Neural cell (in vitro differentiated cells): Measurements from ENCODE around the gene SYT13. TPM values are rescaled to one million over a fixed set of nuclear protein-coding genes. Genes with fewer than 3 reads are reported as not detected.

Experiments used
- H2AFZ ChIP-seq: fragments of 200-600, 300-800 bp; sonication (generic), shearing (Covaris generic); 2 replicates; pipeline ENCODE4 v1.6.0; 2014; ENCODE audit warnings: low read depth, mild to moderate bottlenecking, antibody characterized with exemption, low read length, moderate library complexity
- H3F3A ChIP-seq: fragments of 200-600 bp; shearing (Covaris generic); 2 replicates; pipeline ENCODE4 v1.6.1; 2016; ENCODE audit warnings: mild to moderate bottlenecking, moderate library complexity, mixed read lengths, antibody characterized with exemption, low read length; ENCODE audit not compliant: insufficient read depth, poor library complexity, severe bottlenecking
- H3K27ac ChIP-seq: fragments of 200-600, 300-800 bp; sonication (generic), shearing (Covaris generic); 2 replicates; pipeline ENCODE4 v1.5.1; 2014; ENCODE audit warnings: mild to moderate bottlenecking, low read length, moderate library complexity
- H3K27me3 ChIP-seq: fragments of 300-800, 200-600 bp; sonication (generic), shearing (Covaris generic); 2 replicates; pipeline ENCODE4 v1.6.0; 2014; ENCODE audit warnings: mild to moderate bottlenecking, low read depth, low read length, moderate library complexity; ENCODE audit not compliant: insufficient read depth
- H3K36me3 ChIP-seq: fragments of 300-800, 200-600 bp; sonication (generic), shearing (Covaris generic); 2 replicates; pipeline ENCODE4 v1.5.1; 2014; ENCODE audit warnings: mild to moderate bottlenecking, antibody characterized with exemption, low read length, moderate library complexity; ENCODE audit not compliant: insufficient read depth
- H3K4me2 ChIP-seq: fragments of 300-800, 200-600 bp; sonication (generic), shearing (Covaris generic); 2 replicates; pipeline ENCODE4 v1.6.0; 2014; ENCODE audit warnings: mild to moderate bottlenecking, low read length
- H3K4me3 ChIP-seq: fragments of 300-800, 200-600 bp; sonication (generic), shearing (Covaris generic); 2 replicates; pipeline ENCODE4 v1.5.1; 2014; ENCODE audit warnings: mild to moderate bottlenecking, low read length, moderate library complexity
- H3K79me2 ChIP-seq: fragments of 200-600 bp; shearing (Covaris generic); replicated peaks from 2 replicates; pipeline ENCODE4 v1.6.0; 2014; ENCODE audit warnings: mild to moderate bottlenecking, low read length, moderate library complexity; ENCODE audit not compliant: insufficient read depth
- H3K9ac ChIP-seq: fragments of 300-800, 200-600 bp; sonication (generic), shearing (Covaris generic); 2 replicates; pipeline ENCODE4 v1.6.1; 2016; ENCODE audit warnings: mild to moderate bottlenecking, low read length, mixed read lengths
- H3K9me2 ChIP-seq: fragments of 200-600 bp; shearing (Covaris generic); 2 replicates; pipeline ENCODE4 v1.6.1; 2016; ENCODE audit warnings: mild to moderate bottlenecking, low read length, mixed read lengths; ENCODE audit not compliant: insufficient read depth
- H3K9me3 ChIP-seq: fragments of 200-600, 300-800 bp; sonication (generic), shearing (Covaris generic); 2 replicates; pipeline ENCODE4 v1.6.1; 2016; ENCODE audit warnings: mild to moderate bottlenecking, mixed run types, low read length, moderate library complexity, mixed read lengths
- H4K20me1 ChIP-seq: fragments of 200-600 bp; shearing (Covaris generic); 2 replicates; pipeline ENCODE4 v1.6.1; 2016; ENCODE audit warnings: mild to moderate bottlenecking, mixed run types; ENCODE audit not compliant: insufficient read depth
- EP300 ChIP-seq: fragments of 450-650 bp; conservative IDR thresholded peaks from 2 replicates; pipeline ENCODE4 v1.6.1; 2014; ENCODE audit warnings: antibody characterized with exemption, mild to moderate bottlenecking, moderate library complexity; ENCODE audit not compliant: poor library complexity, severe bottlenecking
- EZH2 ChIP-seq: fragments of 200-600, 300-800 bp; shearing (Covaris generic), sonication (generic); IDR thresholded peaks from 2 replicates; pipeline ENCODE4 v1.6.1; 2014; ENCODE audit warnings: antibody characterized with exemption, low read length, borderline replicate concordance, mild to moderate bottlenecking; ENCODE audit not compliant: insufficient read depth, poor library complexity, severe bottlenecking
- MXI1 ChIP-seq: fragments of 450-650 bp; conservative IDR thresholded peaks from 2 replicates; pipeline ENCODE4 v1.6.1; 2014; ENCODE audit warnings: antibody characterized with exemption, mild to moderate bottlenecking; ENCODE audit not compliant: poor library complexity, severe bottlenecking
- POLR2AphosphoS5 ChIP-seq: IDR thresholded peaks from 2 replicates; pipeline ENCODE4 v1.6.1; 2012
- RAD21 ChIP-seq: fragments of 450-650 bp; conservative IDR thresholded peaks from 2 replicates; pipeline ENCODE4 v1.6.1; 2014; ENCODE audit warnings: antibody characterized with exemption, mild to moderate bottlenecking, moderate library complexity
- SMC3 ChIP-seq: fragments of 450-650 bp; conservative IDR thresholded peaks from 2 replicates; pipeline ENCODE4 v1.6.1; 2014; ENCODE audit warnings: antibody characterized with exemption, mild to moderate bottlenecking, moderate library complexity; ENCODE audit not compliant: poor library complexity
- TAF1 ChIP-seq: IDR thresholded peaks from 2 replicates; pipeline ENCODE4 v1.6.1; 2012; ENCODE audit warnings: low read depth
- polyA plus RNA-seq: library from polyadenylated mRNA; depleted of rRNA; stranded (reverse); fragments of >200 nt; gene quantifications from 2 replicates; pipeline ENCODE4 v1.2.3, GENCODE V29; 2014
- TF ChIP-seq, protein P1 (sequence below): IDR thresholded peaks from 2 replicates; pipeline ENCODE4 v1.6.1; 2012; ENCODE audit warnings: borderline replicate concordance
- TF ChIP-seq, protein P2 (sequence below): fragments of 450-650 bp; IDR thresholded peaks from 2 replicates; pipeline ENCODE4 v1.5.1; 2014; ENCODE audit warnings: antibody characterized with exemption, mild to moderate bottlenecking, moderate library complexity; ENCODE audit not compliant: poor library complexity, severe bottlenecking

SYT13 gene
- polyA plus RNA-seq, 1 donor from 2014 or later: 60.8 TPM

GRCh38 chr11:45265969-45266675 lies 20.0 kb downstream of the SYT13 start:
- H3K4me2 ChIP-seq: no peak overlapping the region
- H3F3A ChIP-seq: no peaks in the 10 kb centered on the region
- no peak overlapping the region for H3K4me3 ChIP-seq
- no peaks in the 10 kb centered on the region for H4K20me1 ChIP-seq
- no peaks in the 10 kb centered on the region for H3K27me3 ChIP-seq
- no peaks in the 10 kb centered on the region for H3K9me2 ChIP-seq
- no peak overlapping the region for H3K27ac ChIP-seq
- TF ChIP-seq SMC3 (no peak), TAF1 (no peak), EP300 (no peak), RAD21 (no peak), EZH2 (no peak), MXI1 (no peak), POLR2AphosphoS5 (no peak)
- TF ChIP-seq, protein P1, sequence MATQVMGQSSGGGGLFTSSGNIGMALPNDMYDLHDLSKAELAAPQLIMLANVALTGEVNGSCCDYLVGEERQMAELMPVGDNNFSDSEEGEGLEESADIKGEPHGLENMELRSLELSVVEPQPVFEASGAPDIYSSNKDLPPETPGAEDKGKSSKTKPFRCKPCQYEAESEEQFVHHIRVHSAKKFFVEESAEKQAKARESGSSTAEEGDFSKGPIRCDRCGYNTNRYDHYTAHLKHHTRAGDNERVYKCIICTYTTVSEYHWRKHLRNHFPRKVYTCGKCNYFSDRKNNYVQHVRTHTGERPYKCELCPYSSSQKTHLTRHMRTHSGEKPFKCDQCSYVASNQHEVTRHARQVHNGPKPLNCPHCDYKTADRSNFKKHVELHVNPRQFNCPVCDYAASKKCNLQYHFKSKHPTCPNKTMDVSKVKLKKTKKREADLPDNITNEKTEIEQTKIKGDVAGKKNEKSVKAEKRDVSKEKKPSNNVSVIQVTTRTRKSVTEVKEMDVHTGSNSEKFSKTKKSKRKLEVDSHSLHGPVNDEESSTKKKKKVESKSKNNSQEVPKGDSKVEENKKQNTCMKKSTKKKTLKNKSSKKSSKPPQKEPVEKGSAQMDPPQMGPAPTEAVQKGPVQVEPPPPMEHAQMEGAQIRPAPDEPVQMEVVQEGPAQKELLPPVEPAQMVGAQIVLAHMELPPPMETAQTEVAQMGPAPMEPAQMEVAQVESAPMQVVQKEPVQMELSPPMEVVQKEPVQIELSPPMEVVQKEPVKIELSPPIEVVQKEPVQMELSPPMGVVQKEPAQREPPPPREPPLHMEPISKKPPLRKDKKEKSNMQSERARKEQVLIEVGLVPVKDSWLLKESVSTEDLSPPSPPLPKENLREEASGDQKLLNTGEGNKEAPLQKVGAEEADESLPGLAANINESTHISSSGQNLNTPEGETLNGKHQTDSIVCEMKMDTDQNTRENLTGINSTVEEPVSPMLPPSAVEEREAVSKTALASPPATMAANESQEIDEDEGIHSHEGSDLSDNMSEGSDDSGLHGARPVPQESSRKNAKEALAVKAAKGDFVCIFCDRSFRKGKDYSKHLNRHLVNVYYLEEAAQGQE: no peak
- TF ChIP-seq, protein P2, sequence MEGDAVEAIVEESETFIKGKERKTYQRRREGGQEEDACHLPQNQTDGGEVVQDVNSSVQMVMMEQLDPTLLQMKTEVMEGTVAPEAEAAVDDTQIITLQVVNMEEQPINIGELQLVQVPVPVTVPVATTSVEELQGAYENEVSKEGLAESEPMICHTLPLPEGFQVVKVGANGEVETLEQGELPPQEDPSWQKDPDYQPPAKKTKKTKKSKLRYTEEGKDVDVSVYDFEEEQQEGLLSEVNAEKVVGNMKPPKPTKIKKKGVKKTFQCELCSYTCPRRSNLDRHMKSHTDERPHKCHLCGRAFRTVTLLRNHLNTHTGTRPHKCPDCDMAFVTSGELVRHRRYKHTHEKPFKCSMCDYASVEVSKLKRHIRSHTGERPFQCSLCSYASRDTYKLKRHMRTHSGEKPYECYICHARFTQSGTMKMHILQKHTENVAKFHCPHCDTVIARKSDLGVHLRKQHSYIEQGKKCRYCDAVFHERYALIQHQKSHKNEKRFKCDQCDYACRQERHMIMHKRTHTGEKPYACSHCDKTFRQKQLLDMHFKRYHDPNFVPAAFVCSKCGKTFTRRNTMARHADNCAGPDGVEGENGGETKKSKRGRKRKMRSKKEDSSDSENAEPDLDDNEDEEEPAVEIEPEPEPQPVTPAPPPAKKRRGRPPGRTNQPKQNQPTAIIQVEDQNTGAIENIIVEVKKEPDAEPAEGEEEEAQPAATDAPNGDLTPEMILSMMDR: no peak
- no peak overlapping the region for H3K9ac ChIP-seq
- no peaks in the 10 kb centered on the region for H3K79me2 ChIP-seq
- no peaks in the 10 kb centered on the region for H3K9me3 ChIP-seq
- no peak overlapping the region for H2AFZ ChIP-seq
- no peaks in the 10 kb centered on the region for H3K36me3 ChIP-seq

DNA sequence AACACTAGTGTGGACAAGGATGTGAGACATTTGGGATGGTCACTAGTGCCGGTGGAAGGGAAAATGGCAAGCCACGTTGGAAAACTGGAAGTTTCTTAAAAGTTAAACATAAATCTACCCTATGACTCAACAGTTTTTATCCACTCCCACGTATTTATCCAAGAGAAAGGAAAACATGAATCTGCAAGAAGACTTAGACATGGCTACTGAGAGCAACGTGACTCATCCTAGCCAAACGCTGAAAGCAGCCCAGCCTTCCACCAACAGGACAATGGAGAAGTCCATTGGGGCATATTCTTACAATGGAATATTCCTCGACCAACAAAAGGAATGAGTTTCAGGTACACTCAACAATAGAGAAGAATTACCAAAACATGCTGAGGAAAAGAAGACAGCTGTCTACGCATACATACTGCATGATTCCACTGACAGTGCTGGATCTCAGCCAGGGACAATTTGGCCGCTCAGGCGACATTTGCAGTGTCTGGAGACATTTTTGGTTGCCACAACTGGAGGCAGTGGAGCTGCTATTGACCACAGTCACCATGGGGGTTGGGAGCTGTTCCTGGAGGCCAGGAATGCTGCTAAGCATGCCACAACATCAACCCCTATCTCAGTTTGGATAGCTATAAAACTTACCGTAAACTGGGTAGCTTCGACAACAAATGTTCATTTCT lies 21.2 kb downstream of the SYT13 start:
- Histone ChIP-seq H3K9me3 (no peaks in the 10 kb centered on the region), H3K27me3 (no peaks in the 10 kb centered on the region), H3K27ac (no peak overlapping the region), H3F3A (no peaks in the 10 kb centered on the region), H3K9me2 (no peaks in the 10 kb centered on the region), H3K79me2 (no peaks in the 10 kb centered on the region), H3K4me2 (no peak overlapping the region), H3K9ac (no peak overlapping the region), H2AFZ (no peak overlapping the region), H4K20me1 (no peaks in the 10 kb centered on the region), H3K36me3 (no peaks in the 10 kb centered on the region), H3K4me3 (no peak overlapping the region)
- TF ChIP-seq POLR2AphosphoS5 (no peak), EP300 (no peak), MXI1 (no peak), EZH2 (no peak)
- TF ChIP-seq, protein P1: no peak
